ENCODE data around the gene GRAMD2B. TPM values are rescaled to one million over a fixed set of nuclear protein-coding genes. Genes with fewer than 3 reads are reported as not detected.

Gene GRAMD2B
- total and polyA plus RNA-seq, 2 of the 13 experiments (the other 11 are each of a cell fraction or from before 2014, with no cell fraction given): 8.1 to 10.6 TPM

- Histone ChIP-seq H3K36me3 (replicated peaks in 1 of 2; ENCODE audit: control insufficient read depth in 1 of 2, insufficient read depth in 2 of 2, low read length in 2 of 2) (no peaks in the 10 kb centered on the region; a peak in 3 of 5 replicates), H3K9me3 (ENCODE audit: low read length) (no peaks in the 10 kb centered on the region), H3K4me2 (ENCODE audit: low read depth, low read length) (peak overlapping the region; percentile 61), H4K20me1 (ENCODE audit: insufficient read depth, low read length) (no peaks in the 10 kb centered on the region), H3K27me3 (ENCODE audit: control insufficient read depth in 1 of 2, insufficient read depth in 2 of 2, low read length in 2 of 2) (no peaks in the 10 kb centered on the region), H3K79me2 (ENCODE audit: insufficient read depth, low read length) (no peaks in the 10 kb centered on the region), H3K9ac (ENCODE audit: insufficient read depth, low read depth, low read length) (0 out of 2 replicates have a peak overlapping the region, but pooled peaks have one; percentile 39), H2AFZ (ENCODE audit: low read length) (no peak overlapping the region), H3K4me1 (ENCODE audit: insufficient read depth, low read length) (peaks cover 40% of the 10 kb centered on the region), H3K4me3 (replicated peaks in 1 of 3; ENCODE audit: insufficient read depth in 1 of 3, low read depth in 2 of 3, low read length in 3 of 3) (peak overlapping the region in 1 of 3 experiments; percentile 20; a peak in 1 of 6 replicates), H3K27ac (ENCODE audit: extremely low read length, insufficient read depth, low read length) (peak overlapping the region; percentile 61)
- intact Hi-C loops (cut with micrococcal nuclease; ENCODE audit: unreplicated experiment): loop anchor here (2.0 kb wide), 1 partner anchor 101 kb away; no protein-coding TSS in a partner anchor
- FAIRE-seq (peak; percentile 67), ATAC-seq (peak; percentile 94), DNase-seq (ENCODE audit: low spot score) (peak; percentile 78)
- in situ Hi-C loops (cut with HindIII; ENCODE audit: extremely low pct_ligation_motif_present, low pct_unique_long_range_greater_than_20kb): no loop called here
- BruUV-seq (replicated peaks): no TSS peak
- CTCF ChIA-PET (ENCODE audit: low intra/inter-chr PET ratio, low total read pairs): no interaction called here
- POLR2A ChIA-PET: interaction anchor here (0.7 to 2.1 kb wide), 8 partner anchors 9 to 123 kb away, joined by 3 to 24 read pairs (median 4); partner anchors contain the start of gene ALDH7A1
- WGBS (ENCODE audit: low lambda C conversion rate): 40% methylated on average over 3 of the region's 3 CpGs
- no peak for TF ChIP-seq ZNF496 (CRISPR knock-in tag; IDR thresholded peaks at IDR 0.05; ENCODE audit: insufficient replicate concordance)
- peak; percentile 91 for TF ChIP-seq FOSL2 (CRISPR knock-in tag; IDR thresholded peaks at IDR 0.05)
- TF ChIP-seq FOXP1 (IDR thresholded peaks at IDR 0.05): no peak
- peak; percentile 18; the same call in 1 of the 2 replicates for TF ChIP-seq FOXP1 (CRISPR knock-in tag; IDR thresholded peaks at IDR 0.05)
- TF ChIP-seq BHLHE40 (IDR thresholded peaks at IDR 0.05; ENCODE audit: low read length): no peak
- no peak for TF ChIP-seq SOX6 (IDR thresholded peaks at IDR 0.05)
- TF ChIP-seq SOX6 (CRISPR knock-in tag; IDR thresholded peaks at IDR 0.05): peak; percentile 61
- TF ChIP-seq ATF7 (IDR thresholded peaks at IDR 0.05): 0 out of 2 replicates have a peak, but pooled peaks have one; percentile 1
- TF ChIP-seq ATF7 (CRISPR knock-in tag; IDR thresholded peaks at IDR 0.05): no peak
- 0 out of 2 replicates have a peak, but pooled peaks have one; percentile 34 for TF ChIP-seq FOXP4 (CRISPR knock-in tag; IDR thresholded peaks at IDR 0.05)
- peak in 1 of 2 experiments; percentile 64; a peak in 2 of 4 replicates for TF ChIP-seq EP300 (IDR thresholded peaks at IDR 0.05; ENCODE audit: low read depth in 2 of 2, low read length in 2 of 2)
- no peak for TF ChIP-seq EP300 (CRISPR knock-in tag; IDR thresholded peaks at IDR 0.05; ENCODE audit: borderline replicate concordance)
- no peak for TF ChIP-seq HMGXB4 (CRISPR knock-in tag; IDR thresholded peaks at IDR 0.05; ENCODE audit: borderline replicate concordance in 1 of 2, low read depth in 1 of 2)
- TF ChIP-seq SIX1 (CRISPR knock-in tag; IDR thresholded peaks at IDR 0.05; ENCODE audit: borderline replicate concordance): peak; percentile 97
- TF ChIP-seq DBP (CRISPR knock-in tag; IDR thresholded peaks at IDR 0.05; ENCODE audit: not compliant biosample characterization): no peak
- peak; percentile 71; the same call in 1 of the 2 replicates for TF ChIP-seq GATAD2A (CRISPR knock-in tag; IDR thresholded peaks at IDR 0.05)
- TF ChIP-seq PTBP1 (IDR thresholded peaks at IDR 0.05; ENCODE audit: low read depth, low read length, poor library complexity, severe bottlenecking): no peak
- TF ChIP-seq RXRB (CRISPR knock-in tag; IDR thresholded peaks at IDR 0.05; ENCODE audit: borderline replicate concordance): 0 out of 2 replicates have a peak, but pooled peaks have one; percentile 45
- TF ChIP-seq ZMYM2 (CRISPR knock-in tag; IDR thresholded peaks at IDR 0.05): no peak
Measured at GRCh38 chr5:126471875-126472537, 48.8 kb downstream of the GRAMD2B start.

All from HepG2 (cell line).